ENCODE data around the gene FPR3. TPM values are rescaled to one million over a fixed set of nuclear protein-coding genes. Genes with fewer than 3 reads are reported as not detected.
A peak's percentile ranks its signal among the peaks of the same experiment; 100 is the strongest.

Gene FPR3
- total and polyA plus RNA-seq, 9 of the 15 experiments (the other 6 are each of a cell fraction or from before 2014, with no cell fraction given) = 0.08 to 0.51 (median 0.22) TPM; not detected in 1

DNA sequence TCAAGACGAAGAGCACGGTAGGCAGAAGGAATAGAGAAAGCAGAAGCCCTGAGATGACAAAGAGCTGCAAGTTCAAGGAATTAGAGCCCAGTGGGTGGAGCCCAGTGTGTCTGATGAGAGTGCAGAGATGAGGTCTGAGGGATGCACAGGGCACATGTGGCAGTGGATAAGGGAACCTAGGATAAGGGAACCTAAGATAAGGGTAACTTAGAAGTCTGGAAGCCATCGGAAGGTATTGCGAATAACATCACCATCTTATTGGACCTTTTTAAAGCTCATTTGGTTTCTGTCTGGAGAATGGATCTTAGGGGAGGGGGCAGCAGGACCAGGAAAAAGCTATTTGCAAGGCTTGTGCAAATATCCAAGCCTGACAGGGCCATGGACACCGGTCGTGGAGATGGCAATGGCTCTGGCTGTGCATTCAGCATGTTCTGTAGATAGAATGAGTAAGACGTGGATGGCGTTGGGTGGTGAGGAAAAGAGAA is 1.3 kb downstream of the FPR3 start (continued):
- TF ChIP-seq, protein P1, sequence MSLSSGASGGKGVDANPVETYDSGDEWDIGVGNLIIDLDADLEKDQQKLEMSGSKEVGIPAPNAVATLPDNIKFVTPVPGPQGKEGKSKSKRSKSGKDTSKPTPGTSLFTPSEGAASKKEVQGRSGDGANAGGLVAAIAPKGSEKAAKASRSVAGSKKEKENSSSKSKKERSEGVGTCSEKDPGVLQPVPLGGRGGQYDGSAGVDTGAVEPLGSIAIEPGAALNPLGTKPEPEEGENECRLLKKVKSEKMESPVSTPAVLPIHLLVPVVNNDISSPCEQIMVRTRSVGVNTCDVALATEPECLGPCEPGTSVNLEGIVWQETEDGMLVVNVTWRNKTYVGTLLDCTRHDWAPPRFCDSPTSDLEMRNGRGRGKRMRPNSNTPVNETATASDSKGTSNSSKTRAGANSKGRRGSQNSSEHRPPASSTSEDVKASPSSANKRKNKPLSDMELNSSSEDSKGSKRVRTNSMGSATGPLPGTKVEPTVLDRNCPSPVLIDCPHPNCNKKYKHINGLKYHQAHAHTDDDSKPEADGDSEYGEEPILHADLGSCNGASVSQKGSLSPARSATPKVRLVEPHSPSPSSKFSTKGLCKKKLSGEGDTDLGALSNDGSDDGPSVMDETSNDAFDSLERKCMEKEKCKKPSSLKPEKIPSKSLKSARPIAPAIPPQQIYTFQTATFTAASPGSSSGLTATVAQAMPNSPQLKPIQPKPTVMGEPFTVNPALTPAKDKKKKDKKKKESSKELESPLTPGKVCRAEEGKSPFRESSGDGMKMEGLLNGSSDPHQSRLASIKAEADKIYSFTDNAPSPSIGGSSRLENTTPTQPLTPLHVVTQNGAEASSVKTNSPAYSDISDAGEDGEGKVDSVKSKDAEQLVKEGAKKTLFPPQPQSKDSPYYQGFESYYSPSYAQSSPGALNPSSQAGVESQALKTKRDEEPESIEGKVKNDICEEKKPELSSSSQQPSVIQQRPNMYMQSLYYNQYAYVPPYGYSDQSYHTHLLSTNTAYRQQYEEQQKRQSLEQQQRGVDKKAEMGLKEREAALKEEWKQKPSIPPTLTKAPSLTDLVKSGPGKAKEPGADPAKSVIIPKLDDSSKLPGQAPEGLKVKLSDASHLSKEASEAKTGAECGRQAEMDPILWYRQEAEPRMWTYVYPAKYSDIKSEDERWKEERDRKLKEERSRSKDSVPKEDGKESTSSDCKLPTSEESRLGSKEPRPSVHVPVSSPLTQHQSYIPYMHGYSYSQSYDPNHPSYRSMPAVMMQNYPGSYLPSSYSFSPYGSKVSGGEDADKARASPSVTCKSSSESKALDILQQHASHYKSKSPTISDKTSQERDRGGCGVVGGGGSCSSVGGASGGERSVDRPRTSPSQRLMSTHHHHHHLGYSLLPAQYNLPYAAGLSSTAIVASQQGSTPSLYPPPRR (CRISPR knock-in tag; IDR thresholded peaks at IDR 0.05; ENCODE audit: borderline replicate concordance) = no peak
- TF ChIP-seq MTA3 (IDR thresholded peaks at IDR 0.05; ENCODE audit: borderline replicate concordance) (0 out of 2 replicates have a peak, but pooled peaks have one; percentile 81), PCBP1 (IDR thresholded peaks at IDR 0.05; ENCODE audit: low read depth, low read length, poor library complexity, severe bottlenecking) (no peak), HMGXB4 (CRISPR knock-in tag; IDR thresholded peaks at IDR 0.05) (no peak), SREBF2 (CRISPR knock-in tag; IDR thresholded peaks at IDR 0.05) (no peak), HOXB6 (CRISPR knock-in tag; IDR thresholded peaks at IDR 0.05; ENCODE audit: borderline replicate concordance) (no peak), BRD9 (IDR thresholded peaks at IDR 0.05; ENCODE audit: low read depth, partially characterized antibody) (peak; percentile 74), DIDO1 (tag; IDR thresholded peaks at IDR 0.05; ENCODE audit: low read depth) (no peak), CBX5 (IDR thresholded peaks at IDR 0.05; ENCODE audit: borderline replicate concordance, low read depth) (no peak), POLR2B (IDR thresholded peaks at IDR 0.05; ENCODE audit: low read depth, partially characterized antibody) (peak; percentile 26)
- TF ChIP-seq, protein P2, sequence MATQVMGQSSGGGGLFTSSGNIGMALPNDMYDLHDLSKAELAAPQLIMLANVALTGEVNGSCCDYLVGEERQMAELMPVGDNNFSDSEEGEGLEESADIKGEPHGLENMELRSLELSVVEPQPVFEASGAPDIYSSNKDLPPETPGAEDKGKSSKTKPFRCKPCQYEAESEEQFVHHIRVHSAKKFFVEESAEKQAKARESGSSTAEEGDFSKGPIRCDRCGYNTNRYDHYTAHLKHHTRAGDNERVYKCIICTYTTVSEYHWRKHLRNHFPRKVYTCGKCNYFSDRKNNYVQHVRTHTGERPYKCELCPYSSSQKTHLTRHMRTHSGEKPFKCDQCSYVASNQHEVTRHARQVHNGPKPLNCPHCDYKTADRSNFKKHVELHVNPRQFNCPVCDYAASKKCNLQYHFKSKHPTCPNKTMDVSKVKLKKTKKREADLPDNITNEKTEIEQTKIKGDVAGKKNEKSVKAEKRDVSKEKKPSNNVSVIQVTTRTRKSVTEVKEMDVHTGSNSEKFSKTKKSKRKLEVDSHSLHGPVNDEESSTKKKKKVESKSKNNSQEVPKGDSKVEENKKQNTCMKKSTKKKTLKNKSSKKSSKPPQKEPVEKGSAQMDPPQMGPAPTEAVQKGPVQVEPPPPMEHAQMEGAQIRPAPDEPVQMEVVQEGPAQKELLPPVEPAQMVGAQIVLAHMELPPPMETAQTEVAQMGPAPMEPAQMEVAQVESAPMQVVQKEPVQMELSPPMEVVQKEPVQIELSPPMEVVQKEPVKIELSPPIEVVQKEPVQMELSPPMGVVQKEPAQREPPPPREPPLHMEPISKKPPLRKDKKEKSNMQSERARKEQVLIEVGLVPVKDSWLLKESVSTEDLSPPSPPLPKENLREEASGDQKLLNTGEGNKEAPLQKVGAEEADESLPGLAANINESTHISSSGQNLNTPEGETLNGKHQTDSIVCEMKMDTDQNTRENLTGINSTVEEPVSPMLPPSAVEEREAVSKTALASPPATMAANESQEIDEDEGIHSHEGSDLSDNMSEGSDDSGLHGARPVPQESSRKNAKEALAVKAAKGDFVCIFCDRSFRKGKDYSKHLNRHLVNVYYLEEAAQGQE (IDR thresholded peaks at IDR 0.05; ENCODE audit: borderline replicate concordance) = no peak
- TF ChIP-seq, protein P2 (CRISPR knock-in tag; IDR thresholded peaks at IDR 0.05; ENCODE audit: low read depth) = no peak
